H1 (cell line): ENCODE results near the gene WDR89. TPM values are rescaled to one million over a fixed set of nuclear protein-coding genes. Genes with fewer than 3 reads are reported as not detected.

Experiments used
- ASH2L ChIP-seq: fragments of 200-600, 300-600 bp; sonication (generic); IDR thresholded peaks from one replicate; pipeline ENCODE4 v1.7.1; 2017; ENCODE audit warnings: low read length
- EP300 ChIP-seq, 2 experiments: IDR thresholded peaks; 1 replicate in 1 of 2; 2 replicates in 1 of 2; pipeline ENCODE4 v1.6.1; 2011 to 2012; ENCODE audit warnings: low read depth in 2 of 2, low read length in 2 of 2, mild to moderate bottlenecking in 2 of 2, borderline replicate concordance in 1 of 2, inconsistent platforms in 1 of 2, moderate library complexity in 1 of 2
- JUN ChIP-seq: IDR thresholded peaks from 2 replicates; pipeline ENCODE4 v1.6.1; 2011; ENCODE audit warnings: low read depth, mild to moderate bottlenecking, improper control_type of control experiment, low read length
- SP2 ChIP-seq: IDR thresholded peaks from 2 replicates; pipeline ENCODE4 v1.6.1; 2012; ENCODE audit warnings: mild to moderate bottlenecking, low read length, inconsistent platforms
- TEAD4 ChIP-seq: IDR thresholded peaks from 2 replicates; pipeline ENCODE4 v1.6.1; 2012; ENCODE audit warnings: low read depth, low read length, inconsistent platforms, mixed read lengths
- polyA plus RNA-seq, 7 experiments: library from polyadenylated mRNA; depleted of rRNA in 3 of 7; stranded (reverse) in 5 of 7; unstranded in 2 of 7; fragments of >200 nt in 5 of 7; fragments of 200-250 nt in 2 of 7; gene quantifications; 1 replicate in 5 of 7; 2 replicates in 1 of 7; 4 replicates in 1 of 7; pipeline versions ENCODE4 v1.2.1 to v1.2.3, GENCODE V29; 2011 to 2013; ENCODE audit warnings: missing spikeins in 2 of 7, mixed read lengths in 2 of 7
- total RNA-seq: library from RNA; stranded (reverse); fragmentation: NEBNext Ultra II Directional; extraction: Animal tissue kit (Norgen Biotek cat#: 25700); gene quantifications from 2 replicates; pipeline ENCODE4 v1.2.1, GENCODE V29; 2021

The WDR89 gene
- total and polyA plus RNA-seq, 2 of the 8 experiments (the other 6 are each of a cell fraction or from before 2014, with no cell fraction given), result 8.3 to 32.9 TPM

- TF ChIP-seq EP300 (IDR thresholded peaks at IDR 0.05; ENCODE audit: borderline replicate concordance in 1 of 2, low read depth in 2 of 2, low read length in 2 of 2), result no peak
- no peak for TF ChIP-seq JUN
- TF ChIP-seq TEAD4, result no peak
- TF ChIP-seq ASH2L, result no peak
- no peak for TF ChIP-seq SP2
Measured at GRCh38 chr14:63656194-63656593, 14.5 kb upstream of the WDR89 start (continued).
